ENCODE data around the gene BPIFA3.

The BPIFA3 gene

DNA sequence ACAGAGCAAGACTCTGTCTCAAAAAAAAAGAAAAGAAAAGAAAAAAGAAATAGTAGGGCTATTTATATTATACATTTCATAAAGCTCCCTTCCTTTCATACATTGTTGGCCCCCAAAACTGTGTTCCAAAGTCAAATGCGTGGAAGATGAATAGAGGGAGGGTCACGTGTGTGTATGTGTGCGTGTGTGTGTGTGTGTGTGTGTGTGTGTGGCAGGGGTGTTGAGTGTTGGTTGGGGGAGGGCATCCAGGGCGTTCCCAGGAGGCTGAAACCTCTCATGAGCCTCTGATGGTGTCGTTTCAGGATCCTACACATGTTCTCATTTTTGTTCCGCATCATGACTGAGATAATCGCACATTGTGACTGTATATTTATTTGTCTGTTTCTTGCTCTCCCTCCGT lies 58.1 kb downstream of the BPIFA3 start:
- H3K4me3 ChIP-seq (ENCODE audit: low read depth, low read length) = no peak overlapping the region
- TF ChIP-seq, protein P1, sequence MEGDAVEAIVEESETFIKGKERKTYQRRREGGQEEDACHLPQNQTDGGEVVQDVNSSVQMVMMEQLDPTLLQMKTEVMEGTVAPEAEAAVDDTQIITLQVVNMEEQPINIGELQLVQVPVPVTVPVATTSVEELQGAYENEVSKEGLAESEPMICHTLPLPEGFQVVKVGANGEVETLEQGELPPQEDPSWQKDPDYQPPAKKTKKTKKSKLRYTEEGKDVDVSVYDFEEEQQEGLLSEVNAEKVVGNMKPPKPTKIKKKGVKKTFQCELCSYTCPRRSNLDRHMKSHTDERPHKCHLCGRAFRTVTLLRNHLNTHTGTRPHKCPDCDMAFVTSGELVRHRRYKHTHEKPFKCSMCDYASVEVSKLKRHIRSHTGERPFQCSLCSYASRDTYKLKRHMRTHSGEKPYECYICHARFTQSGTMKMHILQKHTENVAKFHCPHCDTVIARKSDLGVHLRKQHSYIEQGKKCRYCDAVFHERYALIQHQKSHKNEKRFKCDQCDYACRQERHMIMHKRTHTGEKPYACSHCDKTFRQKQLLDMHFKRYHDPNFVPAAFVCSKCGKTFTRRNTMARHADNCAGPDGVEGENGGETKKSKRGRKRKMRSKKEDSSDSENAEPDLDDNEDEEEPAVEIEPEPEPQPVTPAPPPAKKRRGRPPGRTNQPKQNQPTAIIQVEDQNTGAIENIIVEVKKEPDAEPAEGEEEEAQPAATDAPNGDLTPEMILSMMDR (IDR thresholded peaks at IDR 0.05; ENCODE audit: low read depth, low read length) = no peak

DNA sequence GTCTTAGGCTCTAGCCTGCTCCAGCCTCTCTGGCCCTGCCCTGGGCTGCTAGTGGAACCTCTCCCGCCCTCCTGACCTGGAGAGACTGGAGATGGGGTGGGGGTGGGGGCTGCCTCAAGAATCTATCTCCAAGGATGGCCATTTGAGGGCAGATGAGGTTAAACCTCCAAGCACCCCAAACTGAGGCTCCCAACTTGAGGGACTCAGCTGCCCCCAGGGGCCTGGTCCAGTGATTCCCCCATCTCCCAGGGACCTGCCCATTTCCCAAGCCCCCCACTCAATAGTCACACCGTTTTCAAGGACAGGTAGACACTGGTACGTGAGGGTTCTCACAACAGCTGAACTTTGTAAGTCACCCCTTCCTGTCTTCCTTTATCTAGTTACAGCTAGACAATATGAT lies 58.7 kb downstream of the BPIFA3 start:
- TF ChIP-seq, protein P1 (IDR thresholded peaks at IDR 0.05; ENCODE audit: low read depth, low read length) = no peak
- H3K4me3 ChIP-seq (ENCODE audit: low read depth, low read length) = no peak overlapping the region

DNA sequence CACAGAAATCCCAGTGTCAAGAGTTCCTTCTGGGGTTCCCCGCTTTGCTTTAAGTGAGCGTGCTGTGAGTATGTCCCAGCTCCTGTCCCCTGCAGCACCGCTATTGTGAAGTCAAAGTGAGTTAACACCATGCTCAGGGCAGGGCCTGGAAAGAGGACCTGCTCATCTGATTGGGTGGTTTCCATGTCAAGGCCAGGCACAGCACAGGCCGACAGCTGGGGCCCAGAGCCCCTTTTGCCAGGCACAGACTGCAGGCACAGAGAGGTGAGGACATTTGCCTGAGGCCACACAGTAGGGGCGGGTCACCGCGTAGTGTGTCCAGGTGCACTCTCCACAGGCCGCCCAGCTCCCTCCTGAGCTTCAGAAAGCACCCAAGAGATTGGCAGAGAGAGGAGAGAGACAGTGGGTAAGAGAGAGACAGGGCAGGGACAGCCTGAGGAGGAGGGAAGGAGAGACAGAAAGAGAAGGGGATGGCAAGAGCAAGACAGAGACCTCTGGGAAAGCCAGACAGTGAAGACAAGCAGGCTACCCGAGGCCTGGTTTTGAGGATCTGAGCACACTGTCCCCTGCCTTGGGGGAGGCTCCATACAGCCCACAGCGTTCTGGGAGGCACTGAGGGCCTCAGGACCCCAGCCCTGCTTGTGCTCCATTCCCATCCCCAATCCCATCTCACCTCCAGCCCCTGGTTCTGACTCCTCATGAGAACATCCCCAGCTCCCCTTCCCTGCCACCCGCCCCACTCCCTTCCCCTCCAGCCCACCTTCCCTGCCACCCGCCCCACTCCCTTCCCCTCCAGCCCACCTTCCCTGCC lies 59.4 kb downstream of the BPIFA3 start:
- TF ChIP-seq, protein P1 (IDR thresholded peaks at IDR 0.05; ENCODE audit: low read depth, low read length) = no peak
- no peak overlapping the region for H3K4me3 ChIP-seq (ENCODE audit: low read depth, low read length)
